T follicular helper cell (primary cell): ENCODE results near the gene JAZF1.
"Not testable (repeated sequence)": the region's sequence is repeated elsewhere in the genome, so short reads cannot be mapped to it uniquely, and the experiment has no call there.

Experiments used
- DNase-seq: peaks from one replicate; pipeline ENCODE4 v3.0.0-alpha.2; 2020; ENCODE audit warnings: low read depth

The JAZF1 gene

DNA sequence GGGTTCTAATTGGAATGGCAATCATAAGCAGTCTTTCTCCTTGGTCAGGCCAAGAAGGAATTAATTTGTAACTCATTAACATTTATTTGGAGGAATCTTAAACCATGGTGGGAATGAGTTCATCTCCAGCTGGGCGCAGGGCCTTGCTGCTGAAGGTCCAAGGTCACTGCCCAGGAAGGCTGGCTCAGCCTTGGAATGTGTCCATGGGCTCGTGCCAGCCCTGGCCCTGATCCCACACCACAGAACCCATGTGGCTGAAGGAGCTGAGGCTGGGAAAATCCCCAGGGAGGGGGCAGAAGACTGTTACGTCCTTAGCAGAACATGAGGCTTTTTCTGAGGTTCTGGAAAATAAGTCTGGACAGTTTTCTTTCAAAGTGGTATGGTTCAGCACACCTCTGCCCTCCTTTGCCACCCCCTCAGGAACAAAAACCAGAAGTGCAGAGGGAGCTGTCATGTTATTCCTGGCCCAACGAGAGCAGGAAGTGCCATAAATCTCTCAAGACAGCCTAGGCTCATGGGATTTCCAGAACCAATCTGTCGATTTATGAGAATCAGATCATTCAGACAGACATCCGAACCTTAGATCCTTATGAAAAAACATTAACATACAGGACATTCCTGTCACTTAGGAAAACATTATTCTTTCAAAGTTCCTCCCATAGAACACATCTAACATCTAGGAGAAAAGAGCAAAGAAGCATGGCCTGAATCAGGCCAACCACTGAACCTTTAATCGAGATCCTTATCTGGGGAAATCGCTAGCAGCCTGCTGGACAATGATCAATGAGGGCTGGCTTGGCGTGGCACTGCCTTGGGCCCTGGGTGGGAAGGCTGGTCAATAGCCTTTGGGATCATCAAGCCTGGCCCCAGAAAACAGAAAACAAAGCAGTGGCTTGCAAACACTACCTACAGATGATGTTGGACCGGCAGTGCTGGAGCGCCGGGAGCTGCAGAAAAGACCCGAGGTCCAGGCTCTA, 306.3 kb downstream of the JAZF1 start:
- DNase-seq = no peak

DNA sequence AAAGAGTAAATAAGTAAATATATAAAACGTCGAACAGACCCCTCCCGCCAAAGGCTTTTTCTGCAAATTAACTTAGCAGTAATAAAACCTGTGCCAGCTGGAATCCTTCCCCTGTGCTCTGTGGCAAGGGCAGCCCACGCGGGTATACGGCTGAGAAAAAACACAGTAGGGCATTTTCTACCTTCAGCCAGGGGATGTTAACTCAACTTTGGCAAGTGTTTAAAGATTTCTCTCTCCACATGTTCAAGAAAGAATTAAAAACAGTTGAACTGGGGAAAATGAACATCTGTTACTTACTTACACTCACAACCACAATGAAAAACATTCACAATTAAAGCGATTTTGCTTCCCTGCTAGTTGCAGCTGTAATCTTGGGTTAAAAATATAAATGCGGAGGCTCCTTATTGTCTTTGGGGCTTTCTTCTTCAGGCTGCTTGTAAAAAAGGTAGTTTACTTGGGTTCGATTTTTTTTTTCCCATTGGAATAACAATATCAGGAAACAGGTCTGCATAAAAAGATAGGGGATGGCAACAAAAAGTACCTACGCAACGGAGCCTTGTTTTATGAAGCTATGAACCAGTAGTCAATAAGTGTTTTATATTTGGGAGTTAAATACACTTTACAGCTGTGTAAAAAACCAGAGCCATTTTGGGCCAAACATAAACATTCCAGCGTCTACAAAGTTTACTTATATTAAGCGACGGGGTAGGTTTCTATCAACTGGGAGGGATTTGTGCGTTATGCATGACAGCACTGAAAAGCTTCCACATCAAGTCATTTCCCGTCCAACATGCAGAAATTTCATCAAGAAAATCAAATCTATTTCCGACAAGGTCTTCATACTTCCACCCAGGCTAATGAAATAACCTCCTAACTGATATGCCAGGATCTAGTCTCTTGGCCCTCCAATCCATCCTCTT, 308.0 kb downstream of the JAZF1 start:
- DNase-seq = no peak

DNA sequence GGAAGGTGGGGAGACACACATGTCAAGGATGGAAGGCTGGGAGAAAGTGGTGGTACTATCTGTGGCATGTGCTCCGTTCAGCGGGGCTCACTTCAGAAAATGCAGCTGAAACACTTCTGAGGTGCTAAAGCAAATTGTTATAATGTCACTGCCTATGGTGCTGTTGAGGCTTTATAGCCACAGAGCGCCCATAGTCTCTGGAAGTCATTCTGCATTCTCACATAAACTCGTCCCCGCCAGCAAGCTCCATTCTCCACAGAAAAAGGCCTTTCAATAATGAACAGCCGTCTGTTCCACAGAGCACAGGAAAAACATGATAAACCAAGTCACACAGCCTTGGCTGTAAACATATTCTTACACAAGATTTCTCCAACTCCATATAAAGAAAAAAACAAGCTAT, 308.7 kb downstream of the JAZF1 start:
- DNase-seq = no peak

DNA sequence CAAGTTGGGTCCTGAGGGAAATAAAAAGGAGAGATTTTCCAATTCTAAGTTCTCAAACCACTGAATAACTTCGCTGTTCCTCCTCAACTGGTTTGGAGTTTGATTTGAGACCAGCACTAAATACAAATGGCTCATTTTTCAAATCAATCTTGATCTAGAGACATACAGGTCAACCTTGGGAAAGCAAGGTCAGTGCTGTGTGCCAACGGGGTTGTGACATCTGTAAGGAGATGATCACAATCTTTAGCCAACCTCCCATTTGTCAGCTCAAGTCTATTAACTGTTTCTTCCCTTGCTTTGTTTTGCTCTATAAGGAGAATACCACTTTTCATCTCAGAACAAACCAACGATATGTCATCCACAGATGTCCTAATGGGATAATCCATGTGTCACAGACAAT, 309.5 kb downstream of the JAZF1 start:
- no peak for DNase-seq

DNA sequence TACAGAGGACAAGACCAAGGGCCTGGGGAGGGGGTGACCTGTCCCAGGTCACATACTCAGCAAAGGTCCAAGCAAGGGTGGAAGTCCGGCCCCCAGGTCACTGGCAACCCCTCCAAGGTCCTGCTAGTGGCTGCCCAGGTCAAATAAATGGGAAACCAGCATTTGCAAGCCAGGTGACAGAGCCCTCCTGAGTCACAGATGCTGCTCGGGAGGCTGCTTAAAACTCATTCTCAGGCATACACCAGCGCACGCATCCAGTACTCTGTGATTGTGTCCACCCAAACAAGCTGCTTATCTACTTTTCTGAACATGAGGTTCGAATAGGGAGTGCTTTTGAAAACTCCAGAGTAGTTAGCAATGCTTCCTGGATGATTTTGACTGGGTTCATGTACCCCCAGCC, 310.0 kb downstream of the JAZF1 start:
- no peak for DNase-seq

DNA sequence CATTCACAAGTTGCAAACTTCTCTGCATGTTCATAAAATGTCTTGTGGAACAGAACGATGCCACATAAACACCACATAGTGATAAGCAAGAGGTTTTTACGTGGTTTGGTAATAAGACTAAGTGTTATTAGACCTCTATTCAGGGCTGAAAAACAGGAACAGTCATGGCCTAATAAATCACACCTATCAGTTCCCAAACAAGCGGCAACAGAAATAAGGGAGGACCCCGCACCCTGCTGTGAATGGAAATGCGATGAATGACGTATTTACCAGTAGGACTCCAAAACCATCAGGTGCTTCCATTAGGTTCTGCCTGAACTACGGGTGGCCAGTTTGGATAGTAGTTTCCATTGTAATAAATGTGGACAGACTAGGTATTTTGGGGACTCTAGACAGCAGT, 311.5 kb downstream of the JAZF1 start:
- DNase-seq = no peak

DNA sequence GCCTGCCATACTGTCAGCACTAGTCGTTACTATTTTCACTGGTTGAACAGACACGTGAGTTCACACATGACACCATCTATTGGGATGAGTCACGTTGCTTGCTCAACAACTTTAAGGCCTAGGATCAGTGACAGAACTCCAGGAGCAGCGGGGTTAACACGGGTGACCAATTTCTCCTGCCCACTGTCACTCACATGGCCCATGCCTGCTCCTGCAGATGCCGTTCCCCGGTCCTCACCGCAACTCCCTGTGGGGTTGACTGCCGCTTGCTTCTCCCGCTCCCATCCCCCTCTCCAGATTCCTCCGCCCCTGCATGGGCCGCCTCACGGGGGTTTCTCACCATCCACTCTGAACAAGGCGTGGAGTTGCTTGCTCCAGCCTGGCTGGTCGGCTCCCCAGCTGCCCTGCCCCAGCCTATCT, 312.5 kb downstream of the JAZF1 start:
- no peak for DNase-seq

DNA sequence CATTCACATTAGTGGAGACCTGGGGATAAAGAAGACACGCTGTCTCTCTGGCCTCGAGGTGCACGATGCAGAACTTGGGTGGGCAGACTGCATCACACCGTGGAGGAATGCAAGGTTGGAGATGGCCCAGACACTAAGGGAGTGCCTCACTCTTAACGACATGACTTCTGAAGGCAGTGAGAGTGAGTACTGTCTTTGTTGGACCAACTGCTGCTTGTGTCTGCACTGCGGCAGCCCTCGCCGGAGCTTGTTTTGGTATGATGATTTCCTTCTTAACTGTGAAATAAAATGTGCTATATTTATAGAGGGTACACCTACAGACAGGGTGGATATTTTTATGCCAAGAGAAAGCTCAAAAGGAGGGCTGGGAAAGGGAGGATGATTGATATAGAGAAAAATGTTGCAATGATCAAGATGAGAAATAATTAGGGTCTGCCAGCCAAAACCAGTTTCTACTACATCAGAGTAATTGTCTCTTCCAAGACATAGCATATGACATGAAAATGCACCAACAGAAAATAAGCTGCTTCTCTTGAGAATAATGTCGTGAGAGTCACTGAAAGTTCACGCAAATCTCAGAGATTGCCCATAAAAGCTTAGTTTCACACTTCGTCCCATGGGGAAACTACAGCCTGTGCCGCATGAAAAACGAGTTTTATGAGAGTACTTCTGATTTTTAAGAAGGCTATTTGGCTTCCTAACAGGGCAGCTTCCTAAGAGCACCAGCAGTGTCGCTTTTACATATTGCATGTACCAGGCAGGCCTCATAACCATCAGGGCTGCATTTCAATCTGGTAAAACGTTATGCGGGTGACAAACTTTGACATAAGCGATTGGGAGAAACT, 313.5 kb downstream of the JAZF1 start:
- no peak for DNase-seq

DNA sequence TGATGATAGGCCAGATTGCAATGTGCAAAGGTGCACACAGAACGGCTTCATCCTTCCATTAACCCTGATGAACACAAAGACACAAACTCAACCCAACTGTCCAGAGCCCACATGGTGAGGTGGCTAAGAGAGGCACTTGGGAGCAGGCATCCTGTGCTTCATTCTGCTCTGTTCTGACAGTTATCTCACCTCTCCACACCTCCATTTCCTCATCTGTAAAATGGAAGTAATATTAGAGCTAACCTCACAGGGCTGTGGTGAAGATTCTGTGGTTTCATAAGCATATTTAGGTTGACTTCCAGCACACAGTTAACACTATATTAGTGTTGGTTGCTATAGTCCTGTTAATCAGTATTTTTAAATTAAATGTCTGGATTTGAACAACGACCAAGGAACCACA, 314.3 kb downstream of the JAZF1 start:
- DNase-seq = no peak

DNA sequence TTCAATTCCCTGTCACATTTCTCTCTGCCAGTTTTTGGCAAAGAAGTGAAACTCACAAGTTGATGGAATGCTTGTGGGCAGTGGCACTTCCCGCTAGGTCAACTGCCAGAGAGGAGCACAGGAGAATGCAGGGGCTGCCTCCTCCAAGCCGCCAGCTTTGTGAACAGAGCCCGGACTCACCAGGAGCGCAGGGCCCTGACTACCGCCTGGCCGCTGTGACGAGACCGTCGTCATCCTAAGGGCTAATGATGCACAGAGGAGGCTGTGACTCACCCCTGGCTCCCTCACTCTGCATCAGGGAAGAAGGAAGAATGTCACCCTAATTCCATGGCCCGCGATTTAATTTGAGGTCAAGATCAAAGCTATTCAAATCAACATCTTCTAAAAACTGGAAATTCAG, 316.7 kb downstream of the JAZF1 start:
- DNase-seq = no peak

DNA sequence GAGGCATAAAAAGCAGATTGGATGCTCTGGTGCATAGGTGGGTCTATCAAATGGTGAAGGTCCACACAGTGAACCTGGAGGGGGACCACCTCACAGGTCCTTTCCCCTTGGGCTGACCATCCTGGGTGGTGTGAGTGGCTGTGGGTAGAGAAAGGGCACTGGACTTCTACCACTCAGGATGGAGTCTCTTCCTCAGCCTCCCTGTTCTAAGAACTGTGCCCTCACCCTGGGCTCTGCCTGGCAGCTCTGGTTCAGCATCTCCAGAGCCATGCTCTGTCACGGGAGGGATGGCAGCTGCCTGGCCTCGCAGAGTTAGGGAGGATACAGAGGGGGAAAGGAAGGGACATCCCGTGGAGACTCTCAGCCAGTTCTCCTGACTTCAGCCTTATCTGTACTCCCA, 318.8 kb downstream of the JAZF1 start:
- no peak for DNase-seq

DNA sequence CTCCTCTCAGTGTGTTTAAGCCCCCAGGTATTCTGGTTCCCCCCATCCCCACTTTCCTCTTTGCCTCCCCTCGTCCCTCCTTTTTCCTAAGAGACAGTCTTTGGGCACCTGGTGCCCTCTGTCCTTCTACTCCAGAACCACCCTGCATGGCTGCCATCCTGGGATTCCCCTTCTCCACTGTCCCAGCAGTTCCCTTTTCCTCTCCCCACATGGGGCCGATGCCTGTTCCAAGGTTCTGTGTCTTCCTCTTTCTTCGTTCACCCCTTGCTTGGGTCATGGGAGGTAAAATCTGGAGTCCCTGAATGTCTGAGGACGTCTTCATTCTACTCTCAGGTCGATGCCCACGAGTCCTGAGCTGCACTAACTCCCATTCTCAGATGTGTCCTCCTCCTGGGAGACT, 319.8 kb downstream of the JAZF1 start:
- no peak for DNase-seq

DNA sequence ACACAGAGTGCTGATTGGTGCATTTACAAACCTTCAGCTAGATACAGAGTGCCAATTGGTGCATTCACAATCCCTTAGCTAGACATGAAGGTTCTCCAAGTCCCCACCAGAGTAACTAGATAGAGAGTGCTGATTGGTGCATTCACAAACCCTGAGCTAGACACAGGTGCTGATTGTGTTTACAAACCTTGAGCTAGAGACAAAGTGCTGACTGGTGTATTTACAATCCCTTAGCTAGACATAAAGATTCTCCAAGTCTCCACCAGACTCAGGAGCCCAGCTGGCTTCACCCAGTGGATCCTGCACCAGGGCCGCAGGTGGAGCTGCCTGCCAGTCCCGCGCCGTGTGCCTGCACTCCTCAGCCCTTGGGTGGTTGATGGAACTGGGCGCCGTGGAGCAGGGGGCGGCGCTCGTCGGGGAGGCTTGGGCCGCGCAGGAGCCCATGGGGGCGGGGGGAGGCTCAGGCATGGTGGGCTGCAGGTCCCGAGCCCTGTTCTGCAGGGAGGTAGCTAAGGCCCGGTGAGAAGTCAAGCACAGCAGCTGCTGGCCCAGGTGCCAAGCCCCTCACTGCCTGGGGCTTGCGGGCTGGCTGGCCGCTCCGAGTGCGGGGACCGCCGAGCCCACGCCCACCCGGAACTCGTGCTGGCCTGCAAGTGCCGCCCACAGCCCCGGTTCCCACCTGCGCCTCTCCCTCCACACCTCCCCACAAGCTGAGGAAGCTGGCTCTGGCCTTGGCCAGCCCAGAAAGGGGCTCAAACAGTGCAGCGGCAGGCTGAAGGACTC, 323.7 kb downstream of the JAZF1 start:
- DNase-seq = not testable (repeated sequence)

DNA sequence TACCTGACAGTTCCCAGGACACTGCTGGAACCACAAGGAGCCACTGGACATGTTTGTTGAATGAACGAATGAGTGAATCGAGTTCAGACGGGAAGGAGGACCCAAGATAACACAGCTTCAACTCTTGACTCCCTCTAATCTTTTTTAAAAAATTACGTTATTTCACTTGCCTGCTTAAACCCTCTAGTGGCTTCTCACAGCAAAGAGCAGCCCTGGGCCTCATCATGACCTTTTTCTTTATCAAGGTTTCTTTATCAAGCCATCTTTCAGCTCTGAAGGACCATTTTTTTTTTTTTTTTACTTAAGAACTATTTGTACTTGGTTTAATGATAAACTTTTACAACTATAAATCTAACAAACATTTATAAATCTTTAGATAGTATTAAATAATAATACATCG, 330.1 kb downstream of the JAZF1 start:
- DNase-seq = no peak

DNA sequence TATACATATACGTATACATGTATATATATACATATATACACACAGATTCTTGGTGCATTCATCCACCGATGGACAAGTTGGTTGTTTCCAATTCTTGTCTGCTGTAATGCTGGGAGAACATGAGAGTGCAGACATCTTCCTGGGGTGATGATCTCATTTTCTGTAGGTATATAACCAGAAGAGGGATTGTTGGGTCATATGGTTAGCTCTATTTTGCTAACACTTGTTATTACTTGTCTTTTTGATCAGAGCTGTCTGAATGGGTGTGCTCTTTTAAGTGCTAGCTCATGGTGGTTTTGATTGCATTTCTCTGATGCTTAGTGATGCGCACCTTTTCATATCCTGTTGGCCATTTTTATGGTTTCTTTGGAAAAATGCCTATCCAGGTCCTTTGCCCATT, 334.2 kb downstream of the JAZF1 start:
- no peak for DNase-seq

DNA sequence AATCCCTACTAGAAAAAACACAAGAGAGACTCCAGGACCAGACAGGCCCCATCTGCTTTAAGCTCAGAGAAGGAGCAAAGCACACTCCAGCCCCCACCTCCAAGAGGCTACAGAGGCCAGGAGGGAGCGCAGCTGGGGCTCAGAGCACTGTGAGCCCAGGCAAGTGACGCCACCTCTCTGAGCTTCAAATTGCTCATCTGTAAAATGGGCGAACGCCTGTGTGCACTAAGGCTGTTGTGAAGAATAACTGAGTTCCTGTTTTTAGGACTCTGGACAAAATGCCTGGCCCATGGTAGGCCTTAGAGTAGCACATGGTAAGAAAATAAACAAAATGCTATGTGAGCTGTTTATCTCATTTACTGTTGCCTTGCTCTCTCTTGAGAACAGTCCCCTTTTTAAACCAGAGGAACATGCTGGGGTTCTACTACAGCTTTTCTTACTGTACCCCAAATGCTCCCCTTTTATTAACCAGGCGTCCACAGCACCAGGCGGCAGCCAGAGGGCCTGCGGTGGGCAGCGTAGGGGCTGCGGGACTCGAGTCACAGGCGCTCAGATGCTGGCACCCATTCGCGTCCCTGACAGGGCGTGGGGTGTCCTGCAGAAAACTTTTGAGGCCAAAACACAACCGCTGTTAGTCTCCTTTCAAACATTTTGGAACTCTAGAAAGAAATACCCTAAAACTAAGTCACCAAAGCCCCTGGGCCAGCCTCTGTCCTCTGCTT, 336.9 kb downstream of the JAZF1 start:
- DNase-seq = no peak

DNA sequence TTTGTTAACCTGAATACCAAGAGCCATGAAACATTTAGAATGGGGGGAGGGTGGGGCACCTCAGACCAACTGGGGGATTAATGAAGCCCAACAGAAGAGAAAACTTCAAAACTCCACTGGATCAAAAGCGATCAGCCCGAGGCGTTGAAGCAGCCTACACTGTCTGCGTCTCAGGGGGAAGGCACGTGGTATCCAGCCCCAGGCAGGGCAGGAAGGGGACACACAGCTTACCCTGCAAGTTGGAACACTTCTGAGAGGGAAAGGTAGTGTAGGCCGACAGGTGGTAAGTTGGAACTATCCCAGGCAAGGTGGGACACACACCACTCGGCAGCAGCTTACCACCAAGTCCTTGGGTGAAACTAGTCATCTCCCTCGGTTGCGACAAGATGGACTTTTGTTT, 337.7 kb downstream of the JAZF1 start:
- no peak for DNase-seq

DNA sequence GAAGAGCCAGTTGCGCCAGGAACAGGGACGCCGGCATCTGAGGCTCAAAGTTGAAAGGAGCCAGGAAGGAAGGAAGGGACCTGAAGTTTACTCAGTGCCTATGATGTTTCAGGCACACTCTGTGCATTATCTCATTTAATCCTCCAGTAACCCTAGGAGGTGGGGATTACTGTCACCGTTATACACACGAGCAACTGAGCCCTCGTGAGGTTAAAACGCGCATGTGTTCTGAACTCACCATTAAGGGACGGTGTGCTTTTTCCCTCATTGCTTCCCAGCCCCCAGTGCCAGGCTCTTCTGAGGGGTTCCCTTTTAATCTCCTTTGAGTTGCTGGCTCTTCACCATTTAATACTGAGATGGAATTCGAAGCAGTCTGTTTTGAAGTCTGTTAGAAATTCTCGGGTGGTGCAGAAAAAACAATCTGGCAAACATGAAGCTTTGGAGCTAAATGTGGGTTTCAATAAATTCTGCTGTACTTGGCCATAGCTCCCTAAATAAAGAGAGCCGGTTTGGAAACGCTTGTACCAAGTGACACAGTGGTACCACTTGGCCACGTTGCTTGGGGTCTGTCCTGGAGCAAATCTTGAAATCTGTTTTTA, 338.4 kb downstream of the JAZF1 start:
- no peak for DNase-seq

DNA sequence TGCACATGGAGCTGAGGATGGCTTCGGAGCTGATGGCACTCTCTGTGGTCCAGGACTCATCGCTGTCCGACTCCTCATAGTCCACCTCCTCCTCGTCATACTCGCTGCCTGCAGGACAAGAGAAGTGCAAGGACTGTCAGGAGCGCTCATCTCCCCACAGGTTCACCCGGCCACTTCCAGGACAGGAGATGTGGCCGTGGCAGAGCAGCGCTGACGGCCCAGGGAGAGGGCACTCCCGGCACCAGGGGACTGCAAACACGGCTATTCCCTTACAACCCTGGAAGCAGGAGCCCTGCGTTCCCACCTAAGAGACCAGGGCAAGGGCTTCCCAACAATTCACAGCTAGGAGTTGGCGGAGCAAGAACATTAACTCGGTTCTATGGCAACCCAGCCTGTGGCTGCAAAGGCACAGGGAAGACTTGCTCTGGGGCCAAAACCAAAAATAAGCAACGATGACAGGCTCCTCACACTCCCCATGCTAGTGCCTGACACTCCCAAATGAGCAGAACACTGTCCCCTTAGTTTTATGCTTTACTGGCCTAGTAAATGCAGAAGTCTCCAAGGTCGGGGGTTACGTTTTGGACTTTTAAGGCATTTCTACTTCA, 339.7 kb downstream of the JAZF1 start:
- no peak for DNase-seq

DNA sequence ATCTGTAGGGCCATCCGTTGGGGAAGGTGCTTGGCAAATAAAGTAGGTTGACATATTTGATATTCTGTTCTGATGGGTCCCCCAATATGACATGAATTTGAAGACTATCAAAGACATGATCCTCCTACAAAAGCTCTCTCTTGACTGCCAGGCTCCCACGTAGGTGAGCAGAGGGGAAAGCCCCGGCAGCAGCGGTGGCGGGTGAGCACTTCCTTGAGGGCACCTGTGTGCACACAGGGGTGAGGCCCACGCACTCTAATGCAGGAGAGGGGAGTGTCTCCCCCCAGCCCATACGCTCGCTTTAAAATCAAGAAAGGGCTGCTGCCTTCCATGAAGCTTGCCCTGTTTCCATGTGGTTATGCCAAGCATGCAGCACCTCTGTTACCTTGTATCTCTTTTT, 340.3 kb downstream of the JAZF1 start:
- DNase-seq = peak; percentile 24
